ENCODE measurements around the gene PINK1. TPM values are rescaled to one million over a fixed set of nuclear protein-coding genes. Genes with fewer than 3 reads are reported as not detected.

The PINK1 gene
- total and polyA plus RNA-seq, 2 experiments from 2014 or later: 73.2 to 96.4 TPM

- H3K9me2 ChIP-seq (replicated peaks; ENCODE audit: insufficient read depth): no peaks in the 10 kb centered on the region
- no peaks in the 10 kb centered on the region for H3K27me3 ChIP-seq
- no peak for DNase-seq (ENCODE audit: low spot score)
- H3K4me2 ChIP-seq: peak overlapping the region; percentile 94
- H3K4me3 ChIP-seq: peak overlapping the region; percentile 41
- no peaks in the 10 kb centered on the region for H3K9me3 ChIP-seq (ENCODE audit: low read depth)
- peaks cover 8% of the 10 kb centered on the region for H4K20me1 ChIP-seq (ENCODE audit: insufficient read depth, poor library complexity, severe bottlenecking)
- H3K27ac ChIP-seq: peak overlapping the region; percentile 4
- TF ChIP-seq EZH2phosphoT487 (IDR thresholded peaks at IDR 0.05; ENCODE audit: low read depth, severe bottlenecking, unreplicated experiment) (no peak), CTCF (IDR thresholded peaks at IDR 0.05; ENCODE audit: poor library complexity) (no peak), EZH2 (IDR thresholded peaks at IDR 0.05; ENCODE audit: borderline replicate concordance) (no peak)
- 29% methylated on average over 3 of the region's 3 CpGs for WGBS (ENCODE audit: low lambda C conversion rate, missing lambda C conversion rate)
- peaks cover 11% of the 10 kb centered on the region for H3K4me1 ChIP-seq (ENCODE audit: insufficient read depth)
- H2AFZ ChIP-seq: peak overlapping the region; percentile 59
- H3K79me2 ChIP-seq: peaks cover 47% of the 10 kb centered on the region
- no peaks in the 10 kb centered on the region for H3K36me3 ChIP-seq (replicated peaks; ENCODE audit: insufficient read depth, low read depth)
These were observed 27.1 kb downstream of the PINK1 start for GRCh38 chr1:20660363-20660762.

DNA sequence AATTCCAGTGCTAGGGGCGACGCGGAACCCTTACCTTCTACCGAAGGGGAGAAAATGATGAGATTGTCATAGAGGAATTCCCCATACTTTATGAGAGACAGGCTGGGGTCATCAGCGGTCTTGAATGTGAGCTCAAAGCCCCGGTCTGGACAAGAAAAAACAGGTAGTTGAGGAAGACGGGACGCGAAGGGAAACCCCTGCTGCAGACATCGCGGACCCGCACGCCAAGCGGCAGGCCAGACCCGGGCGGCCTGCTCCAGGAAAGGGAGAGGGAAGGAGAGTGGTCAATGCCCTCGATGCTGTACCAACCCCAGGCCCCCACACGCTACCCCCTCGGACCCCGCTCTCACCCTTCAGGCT is 27.6 kb downstream of the PINK1 start:
- H3K27me3 ChIP-seq: no peaks in the 10 kb centered on the region
- H3K36me3 ChIP-seq (replicated peaks; ENCODE audit: insufficient read depth, low read depth): no peaks in the 10 kb centered on the region
- peaks cover 47% of the 10 kb centered on the region for H3K79me2 ChIP-seq
- H3K9me2 ChIP-seq (replicated peaks; ENCODE audit: insufficient read depth): no peaks in the 10 kb centered on the region
- no peak for DNase-seq (ENCODE audit: low spot score)
- H3K9me3 ChIP-seq (ENCODE audit: low read depth): no peaks in the 10 kb centered on the region
- H3K4me2 ChIP-seq: peak overlapping the region; percentile 94
- H2AFZ ChIP-seq: peak overlapping the region; percentile 59
- H4K20me1 ChIP-seq (ENCODE audit: insufficient read depth, poor library complexity, severe bottlenecking): peaks cover 8% of the 10 kb centered on the region
- H3K4me3 ChIP-seq: peak overlapping the region; percentile 41
- TF ChIP-seq CTCF (IDR thresholded peaks at IDR 0.05; ENCODE audit: poor library complexity) (no peak), EZH2 (IDR thresholded peaks at IDR 0.05; ENCODE audit: borderline replicate concordance) (no peak), EZH2phosphoT487 (IDR thresholded peaks at IDR 0.05; ENCODE audit: low read depth, severe bottlenecking, unreplicated experiment) (no peak)
- WGBS (ENCODE audit: low lambda C conversion rate, missing lambda C conversion rate): 2% methylated on average over 20 of the region's 20 CpGs
- H3K4me1 ChIP-seq (ENCODE audit: insufficient read depth): peaks cover 11% of the 10 kb centered on the region
- peak overlapping the region; percentile 4 for H3K27ac ChIP-seq

- no peaks in the 10 kb centered on the region for H3K9me2 ChIP-seq (replicated peaks; ENCODE audit: insufficient read depth)
- H3K4me2 ChIP-seq: peak within 1 kb of the TSS; percentile 94
- H3K4me1 ChIP-seq (ENCODE audit: insufficient read depth): peaks cover 11% of the 10 kb centered on the region
- WGBS (ENCODE audit: low lambda C conversion rate, missing lambda C conversion rate): 4% methylated on average over 58 of the region's 58 CpGs
- DNase-seq (ENCODE audit: low spot score): peak; percentile 98
- no peak for TF ChIP-seq EZH2phosphoT487 (IDR thresholded peaks at IDR 0.05; ENCODE audit: low read depth, severe bottlenecking, unreplicated experiment)
- no peak for TF ChIP-seq EZH2 (IDR thresholded peaks at IDR 0.05; ENCODE audit: borderline replicate concordance)
- peak; percentile 58 for TF ChIP-seq CTCF (IDR thresholded peaks at IDR 0.05; ENCODE audit: poor library complexity)
- no peaks in the 10 kb centered on the region for H3K36me3 ChIP-seq (replicated peaks; ENCODE audit: insufficient read depth, low read depth)
- H3K27me3 ChIP-seq: no peaks in the 10 kb centered on the region
- peaks cover 8% of the 10 kb centered on the region for H4K20me1 ChIP-seq (ENCODE audit: insufficient read depth, poor library complexity, severe bottlenecking)
- H3K79me2 ChIP-seq: peaks cover 45% of the 10 kb centered on the region
- H3K4me3 ChIP-seq: peak within 1 kb of the TSS; percentile 50
- H2AFZ ChIP-seq: peak within 1 kb of the TSS; percentile 59
- peak within 1 kb of the TSS; percentile 76 for H3K27ac ChIP-seq
- H3K9me3 ChIP-seq (ENCODE audit: low read depth): no peaks in the 10 kb centered on the region
These were observed 28.2 kb downstream of the PINK1 start, which contains the start of gene DDOST for GRCh38 chr1:20661207-20662109. Gene DDOST, minus strand, starts transcription at chr1:20661369. Its CDS starts 19 bp downstream, at chr1:20661350.
